Small intestine (tissue), 7 donors: ENCODE results near the gene TRH. TPM values are rescaled to one million over a fixed set of nuclear protein-coding genes. Genes with fewer than 3 reads are reported as not detected.

Experiments
- DNase-seq, 2 donors: peaks; one replicate each; pipeline versions ENCODE4 v3.0.0 to v3.0.0-alpha.2; 2013
- FAIRE-seq: peaks from 2 replicates; lab custom pipeline; 2012; peaks lifted over from hg19 to GRCh38; lab: Jason Lieb, UNC
- H3K27ac ChIP-seq, 3 donors: one replicate each; pipeline ENCODE4 v1.5.1; 2013; ENCODE audit warnings: low read length in 2 of 3, mild to moderate bottlenecking in 2 of 3, control low read depth in 1 of 3, inconsistent platforms in 1 of 3, low read depth in 1 of 3, moderate library complexity in 1 of 3
- H3K27me3 ChIP-seq, 3 donors: one replicate each; pipeline ENCODE4 v1.6.1; 2013; ENCODE audit warnings: low read length in 3 of 3, inconsistent platforms in 1 of 3; ENCODE audit not compliant: control insufficient read depth in 3 of 3, insufficient read depth in 3 of 3
- H3K36me3 ChIP-seq, 3 donors: one replicate each; pipeline ENCODE4 v1.6.1; 2013; ENCODE audit warnings: low read length in 3 of 3, inconsistent platforms in 1 of 3, low read depth in 1 of 3, mild to moderate bottlenecking in 1 of 3, moderate library complexity in 1 of 3; ENCODE audit not compliant: control insufficient read depth in 3 of 3, insufficient read depth in 2 of 3
- H3K4me1 ChIP-seq, 3 donors: one replicate each; pipeline ENCODE4 v1.6.1; 2013; ENCODE audit warnings: low read length in 2 of 3, inconsistent platforms in 1 of 3, low read depth in 1 of 3, mild to moderate bottlenecking in 1 of 3, moderate library complexity in 1 of 3; ENCODE audit not compliant: control insufficient read depth in 3 of 3, insufficient read depth in 2 of 3
- H3K4me3 ChIP-seq, 3 donors: one replicate each; pipeline ENCODE4 v1.5.1; 2013; ENCODE audit warnings: low read length in 3 of 3, control low read depth in 1 of 3, inconsistent platforms in 1 of 3, low read depth in 1 of 3, mild to moderate bottlenecking in 1 of 3, moderate library complexity in 1 of 3
- H3K9me3 ChIP-seq, 2 donors: one replicate each; pipeline ENCODE4 v1.6.1; 2013; ENCODE audit warnings: low read depth in 1 of 2, low read length in 1 of 2; ENCODE audit not compliant: control insufficient read depth in 2 of 2, insufficient read depth in 1 of 2
- WGBS, 3 donors: extraction: QIAGEN DNeasy Blood & Tissue Kit; methylation state at CpG; one replicate each; pipeline ENCODE4 v1.1.7; 2013; 5-methylcytosine and 5-hydroxymethylcytosine counted together
- polyA plus RNA-seq, 4 donors: library from polyadenylated mRNA; stranded (reverse) in 3 of 4; unstranded in 1 of 4; fragments of 200-250 nt in 3 of 4; fragments of 120-200 nt in 1 of 4; gene quantifications; one replicate each; pipeline versions ENCODE4 v1.2.1 to v1.2.3, GENCODE V29; 2013
- donor health status: healthy with polysubstance abuse.
- donor health status: control.
- donor health status: control.
- donor health status: Bipolar disorder and iron deficiency.
- donor health status: healthy.

TRH gene
- polyA plus RNA-seq, 4 donors: 0.04 to 0.10 TPM; not detected in 2

- Histone ChIP-seq H3K27me3 (peaks cover 0 to 13% (median 0%) of the 10 kb centered on the region in 3 donors), H3K9me3 (no peaks in the 10 kb centered on the region), H3K36me3 (no peaks in the 10 kb centered on the region), H3K4me1 (no peaks in the 10 kb centered on the region), H3K27ac (no peak overlapping the region), H3K4me3 (no peak overlapping the region)
- no peak for DNase-seq
- no peak for FAIRE-seq
- WGBS, 3 donors: 73 to 86% (median 81%) methylated on average over 8 of the region's 8 CpGs
Observed at GRCh38 chr3:129983561-129983960, 9.0 kb downstream of the TRH start.

GRCh38 chr3:129984125-129984524, 9.6 kb downstream of the TRH start:
- no peak for DNase-seq
- Histone ChIP-seq H3K27me3 (peaks cover 0 to 10% (median 0%) of the 10 kb centered on the region in 3 donors), H3K27ac (no peak overlapping the region), H3K36me3 (no peaks in the 10 kb centered on the region), H3K4me3 (no peak overlapping the region), H3K4me1 (no peaks in the 10 kb centered on the region), H3K9me3 (no peaks in the 10 kb centered on the region)
- FAIRE-seq: no peak
- 71 to 83% (median 78%) methylated on average over 2 of the region's 2 CpGs for WGBS, 3 donors

- 82 to 92% (median 91%) methylated on average over 14 of the region's 14 CpGs for WGBS, 3 donors
- DNase-seq: no peak
- H3K27ac ChIP-seq: no peak overlapping the region
- no peak for FAIRE-seq
- H3K4me3 ChIP-seq: no peak overlapping the region
- peaks cover 0 to 7% (median 0%) of the 10 kb centered on the region in 3 donors for H3K27me3 ChIP-seq
- H3K36me3 ChIP-seq: no peaks in the 10 kb centered on the region
- H3K9me3 ChIP-seq: no peaks in the 10 kb centered on the region
- H3K4me1 ChIP-seq: no peaks in the 10 kb centered on the region
Observed at GRCh38 chr3:129985113-129985512, 10.6 kb downstream of the TRH start.

- Histone ChIP-seq H3K27me3 (peaks cover 0 to 8% (median 0%) of the 10 kb centered on the region in 3 donors), H3K27ac (no peak overlapping the region), H3K36me3 (no peaks in the 10 kb centered on the region), H3K9me3 (no peaks in the 10 kb centered on the region), H3K4me3 (no peak overlapping the region), H3K4me1 (no peaks in the 10 kb centered on the region)
- FAIRE-seq (no peak), DNase-seq (no peak)
- WGBS, 3 donors: 61 to 74% (median 65%) methylated on average over 10 of the region's 10 CpGs
Observed at GRCh38 chr3:129988429-129988828, 13.9 kb downstream of the TRH start.

GRCh38 chr3:129989414-129989813, 14.9 kb downstream of the TRH start:
- Histone ChIP-seq H3K36me3 (no peaks in the 10 kb centered on the region), H3K27ac (no peak overlapping the region), H3K9me3 (no peaks in the 10 kb centered on the region), H3K4me3 (no peak overlapping the region), H3K27me3 (peaks cover 0 to 8% (median 0%) of the 10 kb centered on the region in 3 donors), H3K4me1 (no peaks in the 10 kb centered on the region)
- WGBS, 3 donors: 58 to 88% (median 70%) methylated on average over 6 of the region's 6 CpGs
- DNase-seq (no peak), FAIRE-seq (no peak)

GRCh38 chr3:129992781-129993180, 18.3 kb downstream of the TRH start:
- 36 to 49% (median 37%) methylated on average over 3 of the region's 3 CpGs for WGBS, 3 donors
- H3K9me3 ChIP-seq: peaks cover 0 to 5% of the 10 kb centered on the region in 2 donors
- H3K27me3 ChIP-seq: peaks cover 0 to 11% (median 0%) of the 10 kb centered on the region in 3 donors
- FAIRE-seq: no peak
- DNase-seq: no peak
- no peak overlapping the region for H3K4me3 ChIP-seq
- H3K36me3 ChIP-seq: no peaks in the 10 kb centered on the region
- no peaks in the 10 kb centered on the region for H3K4me1 ChIP-seq
- H3K27ac ChIP-seq: no peak overlapping the region

- Histone ChIP-seq H3K4me3 (no peak overlapping the region), H3K27me3 (peaks cover 0 to 8% (median 0%) of the 10 kb centered on the region in 3 donors), H3K27ac (no peak overlapping the region), H3K4me1 (no peaks in the 10 kb centered on the region), H3K9me3 (peaks cover 0 to 5% of the 10 kb centered on the region in 2 donors), H3K36me3 (no peaks in the 10 kb centered on the region)
- no peak for FAIRE-seq
- DNase-seq: no peak
- WGBS, 3 donors: 70 to 82% (median 71%) methylated on average over 5 of the region's 5 CpGs
Observed at GRCh38 chr3:129994883-129995559, 20.5 kb downstream of the TRH start.

GRCh38 chr3:129996073-129996472, 21.6 kb downstream of the TRH start:
- no peak overlapping the region for H3K27ac ChIP-seq
- no peak for FAIRE-seq
- peaks cover 0 to 5% of the 10 kb centered on the region in 2 donors for H3K9me3 ChIP-seq
- no peak for DNase-seq
- no peak overlapping the region for H3K4me3 ChIP-seq
- no peaks in the 10 kb centered on the region for H3K36me3 ChIP-seq
- no peaks in the 10 kb centered on the region for H3K4me1 ChIP-seq
- H3K27me3 ChIP-seq: peaks cover 0 to 5% (median 0%) of the 10 kb centered on the region in 3 donors
- WGBS, 3 donors: 81 to 89% (median 85%) methylated on average over 4 of the region's 4 CpGs
